GM23338 (cell line): ENCODE measurements around the gene GRID1. TPM values are rescaled to one million over a fixed set of nuclear protein-coding genes. Genes with fewer than 3 reads are reported as not detected.

Experiments
- ATAC-seq: fragments of 200-7000 bp; cut with Tn5 transposase; 3 replicates; pipeline ENCODE4 v1.9.1; 2020
- DNase-seq: peaks from one replicate; pipeline ENCODE4 v3.0.0-alpha.2; 2015; ENCODE audit warnings: low spot score
- H2AFZ ChIP-seq: fragments of 200-600 bp; sonication (generic); 2 replicates; pipeline ENCODE4 v1.8.0; 2016; ENCODE audit warnings: antibody characterized with exemption, mild to moderate bottlenecking, moderate library complexity
- H3F3A ChIP-seq: fragments of 200-600 bp; sonication (generic); replicated peaks from 2 replicates; pipeline ENCODE4 v1.8.0; 2017; ENCODE audit warnings: antibody characterized with exemption, mixed run types, low read depth
- H3K27ac ChIP-seq: fragments of 200-600 bp; sonication (generic); 2 replicates; pipeline ENCODE4 v1.6.1; 2016; ENCODE audit warnings: low read depth
- H3K27me3 ChIP-seq: fragments of 200-600 bp; sonication (generic); 2 replicates; pipeline ENCODE4 v1.8.0; 2016; ENCODE audit warnings: mild to moderate bottlenecking, mixed run types, moderate library complexity; ENCODE audit not compliant: insufficient read depth
- H3K36me3 ChIP-seq: fragments of 200-600 bp; sonication (generic); 2 replicates; pipeline ENCODE4 v1.8.0; 2016; ENCODE audit warnings: mild to moderate bottlenecking; ENCODE audit not compliant: insufficient read depth
- H3K4me1 ChIP-seq: fragments of 200-600 bp; sonication (generic); 2 replicates; pipeline ENCODE4 v1.8.0; 2016; ENCODE audit warnings: mild to moderate bottlenecking, moderate library complexity; ENCODE audit not compliant: insufficient read depth
- H3K4me2 ChIP-seq: fragments of 200-600 bp; sonication (generic); 2 replicates; pipeline ENCODE4 v1.7.1; 2017; ENCODE audit warnings: mixed run types
- H3K4me3 ChIP-seq: fragments of 200-600 bp; sonication (generic); 2 replicates; pipeline ENCODE4 v1.6.1; 2016; ENCODE audit warnings: mixed run types
- H3K79me2 ChIP-seq: fragments of 200-600 bp; sonication (generic); replicated peaks from 2 replicates; pipeline ENCODE4 v1.8.0; 2017; ENCODE audit warnings: mild to moderate bottlenecking; ENCODE audit not compliant: insufficient read depth
- H3K9me2 ChIP-seq: fragments of 200-600 bp; sonication (generic); 2 replicates; pipeline ENCODE4 v1.8.0; 2017; ENCODE audit not compliant: insufficient read depth
- H4K20me1 ChIP-seq: fragments of 200-600 bp; sonication (generic); replicated peaks from 2 replicates; pipeline ENCODE4 v1.8.0; 2017; ENCODE audit warnings: mild to moderate bottlenecking; ENCODE audit not compliant: insufficient read depth
- H3K27ac Mint-ChIP-seq: 2 replicates; pipeline ENCODE4 v1.8.0; 2020; ENCODE audit warnings: inconsistent platforms, mild to moderate bottlenecking, moderate library complexity, mixed read lengths
- H3K27me3 Mint-ChIP-seq: 3 replicates; pipeline ENCODE4 v1.8.0; 2022; ENCODE audit warnings: low read depth, mild to moderate bottlenecking, moderate library complexity, mixed read lengths, inconsistent platforms; ENCODE audit not compliant: insufficient read depth, poor library complexity
- H3K36me3 Mint-ChIP-seq: 3 replicates; pipeline ENCODE4 v1.8.0; 2021; ENCODE audit warnings: low read depth, mild to moderate bottlenecking, inconsistent platforms, moderate library complexity, mixed read lengths
- H3K4me1 Mint-ChIP-seq: 3 replicates; pipeline ENCODE4 v1.8.0; 2020; ENCODE audit warnings: mild to moderate bottlenecking, inconsistent platforms, mixed read lengths
- H3K4me3 Mint-ChIP-seq: 3 replicates; pipeline ENCODE4 v1.8.0; 2021; ENCODE audit warnings: moderate library complexity, mild to moderate bottlenecking, inconsistent platforms, mixed read lengths
- H3K9me3 Mint-ChIP-seq: 3 replicates; pipeline ENCODE4 v1.8.0; 2020; ENCODE audit warnings: moderate library complexity, mild to moderate bottlenecking, inconsistent platforms, mixed read lengths
- EZH2 ChIP-seq: fragments of 200-600 bp; sonication (generic); IDR thresholded peaks from one replicate; pipeline ENCODE4 v1.8.0; 2017; ENCODE audit warnings: antibody characterized with exemption, mild to moderate bottlenecking, low read depth; ENCODE audit not compliant: unreplicated experiment
- EZH2phosphoT487 ChIP-seq: fragments of 200-600 bp; sonication (generic); IDR thresholded peaks from one replicate; pipeline ENCODE4 v1.8.1; 2018; ENCODE audit warnings: antibody characterized with exemption; ENCODE audit not compliant: unreplicated experiment
- JUNB ChIP-seq: IDR thresholded peaks from one replicate; pipeline ENCODE4 v1.6.1; 2016; ENCODE audit warnings: antibody characterized with exemption; ENCODE audit not compliant: unreplicated experiment
- NANOG ChIP-seq: IDR thresholded peaks from 2 replicates; pipeline ENCODE4 v1.6.1; 2016; ENCODE audit warnings: antibody characterized with exemption, borderline replicate concordance
- STAT1 ChIP-seq: IDR thresholded peaks from one replicate; pipeline ENCODE4 v1.6.1; 2016; ENCODE audit warnings: antibody characterized with exemption; ENCODE audit not compliant: unreplicated experiment
- ZNF462 ChIP-seq: fragments of 250-450 bp; sonication (Bioruptor Pico); IDR thresholded peaks from 2 replicates; pipeline ENCODE4 v1.5.0; 2020; ENCODE audit warnings: mild to moderate bottlenecking, moderate library complexity
- polyA plus RNA-seq: library from polyadenylated mRNA; unstranded; fragments of >200 nt; fragmentation: Nextera tagmentation; extraction: Ambion mirVana; gene quantifications from 2 replicates; pipeline ENCODE4 v1.2.1, GENCODE V29; 2016
- total RNA-seq: library from RNA; depleted of rRNA; stranded (reverse); fragments of >200 nt; shearing (Covaris generic); gene quantifications from 2 replicates; pipeline ENCODE4 v1.2.3, GENCODE V29; 2014
- TF ChIP-seq, protein P1 (sequence below): IDR thresholded peaks from one replicate; pipeline ENCODE4 v1.6.1; 2018; ENCODE audit warnings: antibody characterized with exemption; ENCODE audit not compliant: unreplicated experiment

Gene GRID1
- total and polyA plus RNA-seq, 2 experiments from 2014 or later = 0.14 to 0.15 TPM

GRCh38 chr10:86023336-86023735 lies 343.3 kb downstream of the GRID1 start:
- Mint-ChIP-seq H3K9me3 (peaks cover 90% of the 10 kb centered on the region), H3K27ac (no peak overlapping the region), H3K4me1 (no peaks in the 10 kb centered on the region), H3K4me3 (no peak overlapping the region), H3K27me3 (peaks cover 1% of the 10 kb centered on the region), H3K36me3 (peaks cover 7% of the 10 kb centered on the region; the same call in 2 of the 3 replicates)
- no peaks in the 10 kb centered on the region for H3K27me3 ChIP-seq
- H3K4me1 ChIP-seq = no peaks in the 10 kb centered on the region
- no peaks in the 10 kb centered on the region for H3F3A ChIP-seq
- H3K9me2 ChIP-seq = no peaks in the 10 kb centered on the region
- no peak for ATAC-seq
- H3K4me2 ChIP-seq = no peak overlapping the region
- H3K36me3 ChIP-seq = no peaks in the 10 kb centered on the region
- no peak for TF ChIP-seq EZH2phosphoT487
- no peak for TF ChIP-seq JUNB
- TF ChIP-seq, protein P1, sequence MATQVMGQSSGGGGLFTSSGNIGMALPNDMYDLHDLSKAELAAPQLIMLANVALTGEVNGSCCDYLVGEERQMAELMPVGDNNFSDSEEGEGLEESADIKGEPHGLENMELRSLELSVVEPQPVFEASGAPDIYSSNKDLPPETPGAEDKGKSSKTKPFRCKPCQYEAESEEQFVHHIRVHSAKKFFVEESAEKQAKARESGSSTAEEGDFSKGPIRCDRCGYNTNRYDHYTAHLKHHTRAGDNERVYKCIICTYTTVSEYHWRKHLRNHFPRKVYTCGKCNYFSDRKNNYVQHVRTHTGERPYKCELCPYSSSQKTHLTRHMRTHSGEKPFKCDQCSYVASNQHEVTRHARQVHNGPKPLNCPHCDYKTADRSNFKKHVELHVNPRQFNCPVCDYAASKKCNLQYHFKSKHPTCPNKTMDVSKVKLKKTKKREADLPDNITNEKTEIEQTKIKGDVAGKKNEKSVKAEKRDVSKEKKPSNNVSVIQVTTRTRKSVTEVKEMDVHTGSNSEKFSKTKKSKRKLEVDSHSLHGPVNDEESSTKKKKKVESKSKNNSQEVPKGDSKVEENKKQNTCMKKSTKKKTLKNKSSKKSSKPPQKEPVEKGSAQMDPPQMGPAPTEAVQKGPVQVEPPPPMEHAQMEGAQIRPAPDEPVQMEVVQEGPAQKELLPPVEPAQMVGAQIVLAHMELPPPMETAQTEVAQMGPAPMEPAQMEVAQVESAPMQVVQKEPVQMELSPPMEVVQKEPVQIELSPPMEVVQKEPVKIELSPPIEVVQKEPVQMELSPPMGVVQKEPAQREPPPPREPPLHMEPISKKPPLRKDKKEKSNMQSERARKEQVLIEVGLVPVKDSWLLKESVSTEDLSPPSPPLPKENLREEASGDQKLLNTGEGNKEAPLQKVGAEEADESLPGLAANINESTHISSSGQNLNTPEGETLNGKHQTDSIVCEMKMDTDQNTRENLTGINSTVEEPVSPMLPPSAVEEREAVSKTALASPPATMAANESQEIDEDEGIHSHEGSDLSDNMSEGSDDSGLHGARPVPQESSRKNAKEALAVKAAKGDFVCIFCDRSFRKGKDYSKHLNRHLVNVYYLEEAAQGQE = no peak
- no peak for TF ChIP-seq NANOG
- TF ChIP-seq EZH2 = no peak
- TF ChIP-seq STAT1 = no peak
- no peak for TF ChIP-seq ZNF462 (CRISPR knock-in tag)
- no peaks in the 10 kb centered on the region for H4K20me1 ChIP-seq
- no peak overlapping the region for H3K4me3 ChIP-seq
- H2AFZ ChIP-seq = no peak overlapping the region
- DNase-seq = no peak
- H3K27ac ChIP-seq = no peak overlapping the region
- no peaks in the 10 kb centered on the region for H3K79me2 ChIP-seq
